ENCODE data around the gene PLPPR5. TPM values are rescaled to one million over a fixed set of nuclear protein-coding genes. Genes with fewer than 3 reads are reported as not detected.

Gene PLPPR5
- total and polyA plus RNA-seq, 2 of the 8 experiments (the other 6 are each of a cell fraction or from before 2014, with no cell fraction given), result 1.9 to 5.6 TPM

- H4K8ac ChIP-seq (ENCODE audit: extremely low read depth, insufficient read depth, low read length), result no peak overlapping the region
- ChIA-PET CTCF (ENCODE audit: partially characterized antibody) (no interaction called here), POLR2A (ENCODE audit: partially characterized antibody) (no interaction called here)
- H2BK120ac ChIP-seq (replicated peaks; ENCODE audit: low read depth, low read length), result no peak overlapping the region
- peaks cover 0 to 1% (median 0%) of the 10 kb centered on the region in 4 experiments; a peak in 1 of 7 replicates for H3K27me3 ChIP-seq (replicated peaks in 1 of 4; ENCODE audit: control insufficient read depth in 3 of 4, extremely low read depth in 1 of 4, insufficient read depth in 3 of 4, low read length in 3 of 4)
- no peak overlapping the region for H3K4ac ChIP-seq (replicated peaks; ENCODE audit: insufficient read length, low read depth, low read length)
- H4K20me1 ChIP-seq (replicated peaks in 1 of 2; ENCODE audit: control insufficient read depth in 1 of 2, insufficient read depth in 2 of 2, low read length in 2 of 2), result no peaks in the 10 kb centered on the region
- 80% methylated on average over 3 of the region's 3 CpGs; no CpG with 5 or more reads in 1 of the 2 experiments for WGBS, 2 experiments (ENCODE audit: extremely low coverage in 1 of 2, insufficient coverage in 1 of 2, insufficient read length in 1 of 2, insufficient replicate concordance in 2 of 2, low coverage in 1 of 2, low lambda C conversion rate in 2 of 2, missing lambda C conversion rate in 1 of 2)
- no peak overlapping the region for H3K27ac ChIP-seq (ENCODE audit: low read depth, low read length)
- FAIRE-seq (no peak), DNase-seq (ENCODE audit: low read depth in 1 of 2, low spot score in 2 of 2) (no peak)
- no peaks in the 10 kb centered on the region for H3K23me2 ChIP-seq (ENCODE audit: low read depth, low read length)
- no peak overlapping the region for H4K5ac ChIP-seq (ENCODE audit: insufficient read length, low read depth, low read length)
- no peak overlapping the region for H2BK20ac ChIP-seq (ENCODE audit: low read length)
- no peaks in the 10 kb centered on the region for H3K4me1 ChIP-seq (replicated peaks in 1 of 4; ENCODE audit: control insufficient read depth in 3 of 4, insufficient read depth in 4 of 4, low read length in 3 of 4)
- no peak overlapping the region for H3K23ac ChIP-seq (ENCODE audit: insufficient read length)
- no peak overlapping the region for H2BK12ac ChIP-seq (ENCODE audit: low read depth, low read length)
- no peak overlapping the region for H3K4me2 ChIP-seq (ENCODE audit: insufficient read depth in 1 of 2, low read depth in 2 of 2, low read length in 2 of 2)
- no peaks in the 10 kb centered on the region for H3K79me2 ChIP-seq (ENCODE audit: control insufficient read depth in 1 of 2, insufficient read depth in 2 of 2, low read length in 2 of 2)
- no peak overlapping the region for H4K91ac ChIP-seq (replicated peaks; ENCODE audit: insufficient read length, low read length)
- H2BK5ac ChIP-seq (ENCODE audit: low read depth, low read length), result no peak overlapping the region
- H3K36me3 ChIP-seq (ENCODE audit: control insufficient read depth in 2 of 4, insufficient read depth in 4 of 4, low read length in 3 of 4), result no peaks in the 10 kb centered on the region
- H2AK5ac ChIP-seq (ENCODE audit: low read depth, low read length), result no peak overlapping the region
- H3K14ac ChIP-seq (ENCODE audit: insufficient read length), result no peak overlapping the region
- no peaks in the 10 kb centered on the region for H3K79me1 ChIP-seq (ENCODE audit: low read depth, low read length)
- no peak overlapping the region for H3K9ac ChIP-seq (replicated peaks in 1 of 4; ENCODE audit: extremely low read depth in 1 of 4, low read depth in 3 of 4, low read length in 3 of 4)
- H3K9me3 ChIP-seq (ENCODE audit: insufficient read depth in 2 of 2, low read depth in 1 of 2, low read length in 1 of 2), result no peaks in the 10 kb centered on the region
- H3K18ac ChIP-seq (ENCODE audit: extremely low read depth, low read length), result no peak overlapping the region
- no peak overlapping the region for H3K56ac ChIP-seq (replicated peaks; ENCODE audit: insufficient read length, low read depth, low read length)
- no peak overlapping the region for H3K4me3 ChIP-seq (ENCODE audit: extremely low read depth in 1 of 4, insufficient read depth in 2 of 4, low read depth in 3 of 4, low read length in 4 of 4)
- no peak overlapping the region for H2AFZ ChIP-seq (ENCODE audit: low read length)
- H2BK15ac ChIP-seq (ENCODE audit: low read length), result no peak overlapping the region
- no peak for TF ChIP-seq NRF1 (IDR thresholded peaks at IDR 0.05; ENCODE audit: low read depth, low read length)
- TF ChIP-seq POLR2A (IDR thresholded peaks at IDR 0.05; ENCODE audit: control extremely low read depth in 1 of 2, low read depth in 2 of 2, low read length in 2 of 2), result no peak
- no peak for TF ChIP-seq MAX (IDR thresholded peaks at IDR 0.05)
- TF ChIP-seq RAD21 (IDR thresholded peaks at IDR 0.05 in 1 of 2, conservative IDR thresholded peaks at IDR 0.05 in 1 of 2; ENCODE audit: low read depth in 2 of 2, low read length in 2 of 2), result no peak
- no peak for TF ChIP-seq EZH2 (IDR thresholded peaks at IDR 0.05; ENCODE audit: low read depth, low read length, severe bottlenecking)
- TF ChIP-seq RXRA (IDR thresholded peaks at IDR 0.05; ENCODE audit: insufficient read depth, low read depth, low read length), result no peak
- no peak for TF ChIP-seq ATF3 (IDR thresholded peaks at IDR 0.05; ENCODE audit: insufficient read depth, low read depth, low read length)
- TF ChIP-seq TCF12 (IDR thresholded peaks at IDR 0.05; ENCODE audit: low read depth, low read length), result no peak
- no peak for TF ChIP-seq SP2 (IDR thresholded peaks at IDR 0.05; ENCODE audit: low read length)
- TF ChIP-seq ATF2 (IDR thresholded peaks at IDR 0.05; ENCODE audit: low read length), result no peak
- no peak for TF ChIP-seq PHF8 (conservative IDR thresholded peaks at IDR 0.05; ENCODE audit: low read depth, low read length)
- no peak for TF ChIP-seq RFX5 (IDR thresholded peaks at IDR 0.05; ENCODE audit: borderline replicate concordance, low read depth, low read length)
Observed at GRCh38 chr1:98947071-98947470, 57.6 kb downstream of the PLPPR5 start.
